ENCODE results near the gene PCDHA11.
"Not testable (repeated sequence)": the region's sequence is repeated elsewhere in the genome, so short reads cannot be mapped to it uniquely, and the experiment has no call there.

The PCDHA11 gene

GRCh38 chr5:140868721-140869554 lies at the start of gene PCDHA11:
TSS of gene PCDHA11 (plus strand) at chr5:140868957. CDS start at chr5:140869104, 147 bp downstream.
- H3K4me3 ChIP-seq (ENCODE audit: control insufficient read depth, low read depth, low read length) = no peak within 1 kb of the TSS
- peak; percentile 9 for TF ChIP-seq CTCF (IDR thresholded peaks at IDR 0.05; ENCODE audit: control insufficient read depth, insufficient read depth, low read depth, low read length, missing control alignments)
- DNase-seq (ENCODE audit: low read depth) = no peak

DNA sequence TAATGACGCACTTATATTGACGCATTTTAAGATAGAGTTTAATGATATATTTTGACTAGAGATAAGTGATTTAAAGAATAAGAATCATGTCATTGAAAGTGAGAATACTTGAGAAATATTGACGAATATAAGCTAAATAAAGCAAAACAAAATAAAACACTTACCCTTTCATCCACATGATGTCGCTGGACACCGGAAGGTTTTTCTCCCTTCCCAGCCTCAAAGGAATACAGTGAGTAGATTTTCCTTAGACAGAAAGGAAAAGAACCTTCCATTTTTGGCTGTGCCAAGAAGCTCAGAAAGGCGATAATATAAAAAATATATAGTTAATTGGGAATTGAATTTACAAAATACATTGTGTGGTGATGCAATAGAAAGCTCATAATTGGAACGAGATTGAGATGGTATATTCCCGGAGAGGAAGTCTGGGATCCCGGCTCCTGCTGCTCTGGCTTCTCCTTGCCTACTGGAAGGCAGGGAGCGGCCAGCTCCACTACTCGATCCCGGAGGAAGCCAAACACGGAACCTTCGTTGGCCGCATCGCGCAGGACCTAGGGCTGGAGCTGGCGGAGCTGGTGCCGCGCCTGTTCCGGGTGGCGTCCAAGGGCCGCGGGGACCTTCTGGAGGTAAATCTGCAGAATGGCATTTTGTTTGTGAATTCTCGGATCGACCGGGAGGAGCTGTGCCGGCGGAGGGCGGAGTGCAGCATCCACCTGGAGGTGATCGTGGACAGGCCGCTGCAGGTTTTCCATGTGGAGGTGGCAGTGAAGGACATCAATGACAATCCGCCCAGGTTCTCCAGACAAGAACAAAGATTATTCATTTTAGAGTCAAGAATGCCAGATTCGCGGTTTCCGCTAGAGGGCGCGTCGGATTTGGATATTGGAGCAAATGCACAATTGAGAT lies 47.1 kb upstream of the PCDHA11 start, which contains the start of gene PCDHA5:
PCDHA5 (plus strand) TSS at position 239 of the 906 bp plus-strand sequence.
- peak within 1 kb of the TSS; percentile 15 for H3K4me3 ChIP-seq (ENCODE audit: control insufficient read depth, low read depth, low read length)
- DNase-seq (ENCODE audit: low read depth) = no peak
- peak; percentile 63 for TF ChIP-seq CTCF (IDR thresholded peaks at IDR 0.05; ENCODE audit: control insufficient read depth, insufficient read depth, low read depth, low read length, missing control alignments)

DNA sequence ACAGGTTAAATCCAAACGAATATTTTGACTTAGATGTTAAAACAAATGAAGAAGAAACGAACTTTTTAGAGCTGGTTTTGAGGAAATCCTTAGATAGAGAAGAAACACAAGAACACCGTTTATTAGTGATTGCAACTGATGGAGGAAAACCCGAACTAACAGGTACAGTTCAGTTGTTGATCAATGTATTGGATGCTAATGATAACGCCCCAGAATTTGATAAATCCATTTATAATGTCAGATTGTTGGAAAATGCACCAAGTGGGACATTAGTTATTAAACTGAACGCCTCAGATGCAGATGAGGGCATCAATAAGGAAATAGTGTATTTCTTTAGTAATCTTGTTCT lies 46.5 kb upstream of the PCDHA11 start:
- no peak for DNase-seq (ENCODE audit: low read depth)

GRCh38 chr5:140822969-140823368 lies 45.8 kb upstream of the PCDHA11 start:
- not testable (repeated sequence) for DNase-seq (ENCODE audit: low read depth); H3K4me3 ChIP-seq (ENCODE audit: control insufficient read depth, low read depth, low read length)

More for the DNA sequence above, 46.5 kb upstream of the PCDHA11 start:
- no peak overlapping the region for H3K4me3 ChIP-seq (ENCODE audit: control insufficient read depth, low read depth, low read length)
- TF ChIP-seq CTCF (IDR thresholded peaks at IDR 0.05; ENCODE audit: control insufficient read depth, insufficient read depth, low read depth, low read length, missing control alignments) = no peak

GRCh38 chr5:140823475-140823874 lies 45.3 kb upstream of the PCDHA11 start:
- no peak for TF ChIP-seq CTCF (IDR thresholded peaks at IDR 0.05; ENCODE audit: control insufficient read depth, insufficient read depth, low read depth, low read length, missing control alignments)
- no peak for DNase-seq (ENCODE audit: low read depth)
- no peak overlapping the region for H3K4me3 ChIP-seq (ENCODE audit: control insufficient read depth, low read depth, low read length)

DNA sequence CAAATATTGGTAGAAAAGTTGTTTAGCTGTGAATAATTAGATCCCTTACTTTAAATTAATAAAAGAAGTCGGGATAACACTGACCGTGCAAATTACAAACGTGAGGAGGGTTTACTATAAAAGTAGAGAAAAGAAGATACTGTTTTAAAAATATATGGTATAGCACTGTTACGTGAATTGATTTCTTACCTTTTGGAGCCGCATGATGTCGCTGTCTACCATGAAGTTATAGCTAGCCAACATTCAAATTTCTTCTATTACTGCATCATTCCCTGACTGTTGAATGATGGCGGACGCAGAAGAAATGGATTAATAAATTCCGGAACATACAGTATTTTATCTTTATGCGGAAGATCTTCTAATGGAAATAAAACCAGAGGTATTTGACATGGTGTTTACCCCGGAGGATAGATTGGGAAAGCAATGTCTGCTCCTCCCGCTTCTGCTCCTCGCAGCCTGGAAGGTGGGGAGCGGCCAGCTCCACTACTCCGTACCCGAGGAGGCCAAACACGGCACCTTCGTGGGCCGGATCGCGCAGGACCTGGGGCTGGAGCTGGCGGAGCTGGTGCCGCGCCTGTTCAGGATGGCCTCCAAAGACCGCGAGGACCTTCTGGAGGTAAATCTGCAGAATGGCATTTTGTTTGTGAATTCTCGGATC lies 40.9 kb upstream of the PCDHA11 start, which contains the start of gene PCDHA6:
PCDHA6 (plus strand) TSS at position 257 of the 658 bp plus-strand sequence; CDS start at position 389, 132 bp downstream.
- no peak for DNase-seq (ENCODE audit: low read depth)
- peak within 1 kb of the TSS; percentile 41 for H3K4me3 ChIP-seq (ENCODE audit: control insufficient read depth, low read depth, low read length)
- TF ChIP-seq CTCF (IDR thresholded peaks at IDR 0.05; ENCODE audit: control insufficient read depth, insufficient read depth, low read depth, low read length, missing control alignments) = peak; percentile 49

Data from AG09309 (cell line).